Cerebellar cortex (tissue), 1 donor: Measurements from ENCODE around the gene FBXO7.
"Not testable (repeated sequence)": the region's sequence is repeated elsewhere in the genome, so short reads cannot be mapped to it uniquely, and the experiment has no call there.

Experiments used
- DNase-seq: peaks from one replicate; pipeline ENCODE4 v3.0.0-alpha.2; 2015; ENCODE audit warnings: low spot score

The FBXO7 gene

GRCh38 chr22:32474635-32475467 is at the start of gene FBXO7:
Gene FBXO7, plus strand, starts transcription at chr22:32474811. Its CDS starts 192 bp downstream, at chr22:32475003.
- peak; percentile 88 for DNase-seq

- DNase-seq: no peak
Observed at GRCh38 chr22:32426881-32427280, 47.7 kb upstream of the FBXO7 start.

- DNase-seq: no peak
Observed at GRCh38 chr22:32430352-32430751, 44.3 kb upstream of the FBXO7 start.

DNA sequence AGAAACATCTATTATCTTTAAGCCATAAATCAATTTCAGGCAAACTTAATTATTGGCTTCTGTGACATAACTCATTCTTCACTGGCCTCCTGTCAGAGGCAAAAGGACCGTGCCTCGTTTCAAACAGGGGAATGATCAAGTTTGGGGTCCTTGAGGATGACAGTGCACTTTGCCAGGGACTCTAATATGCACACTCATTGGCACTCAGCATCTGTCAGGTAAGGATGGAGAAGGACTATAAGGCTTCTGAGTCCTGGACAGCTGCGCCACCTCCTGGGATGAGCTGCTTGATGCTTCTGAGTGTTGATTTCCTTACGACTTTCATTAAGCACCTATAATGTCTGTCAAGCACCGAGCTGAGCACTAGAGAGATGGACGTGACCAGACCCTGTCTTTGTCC is 30.5 kb upstream of the FBXO7 start:
- peak; percentile 11 for DNase-seq

DNA sequence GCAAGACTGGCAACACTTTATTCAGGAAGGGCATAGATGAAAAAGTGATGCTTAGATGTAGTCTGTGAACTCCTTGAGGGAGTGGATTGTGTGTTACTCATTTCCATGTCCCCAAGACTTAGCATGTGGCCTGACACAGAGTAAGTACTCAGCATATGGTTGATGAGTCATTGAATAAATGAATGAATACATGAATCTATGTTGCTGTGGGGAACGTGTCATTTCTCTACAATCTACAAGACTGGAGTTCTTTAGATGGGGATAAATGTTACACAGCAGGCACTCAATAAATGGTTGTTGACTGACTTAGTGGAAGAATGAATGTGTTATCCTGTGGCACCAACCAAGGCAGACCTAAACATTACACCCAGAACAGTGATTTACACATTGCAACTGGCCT is 28.3 kb upstream of the FBXO7 start:
- DNase-seq: no peak

DNA sequence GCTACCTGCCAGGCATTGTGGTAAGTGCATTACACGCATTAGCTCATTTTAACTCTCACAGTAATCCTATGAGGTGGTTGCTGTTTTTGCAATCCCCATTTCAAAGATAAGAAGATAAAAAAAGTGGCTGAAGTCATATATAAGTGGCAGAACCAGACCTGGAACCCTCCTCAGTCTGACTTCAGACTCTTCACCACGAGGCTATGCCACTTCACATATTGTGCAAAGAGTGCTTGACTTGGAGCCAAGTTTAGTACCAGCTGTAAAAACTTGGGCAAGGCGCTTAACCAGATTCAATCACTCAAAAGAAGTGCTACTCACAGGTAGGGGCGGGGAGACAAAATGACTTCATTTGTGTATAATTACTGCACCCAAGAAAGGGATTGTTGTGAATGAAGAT is 25.6 kb upstream of the FBXO7 start:
- DNase-seq: no peak

- DNase-seq: no peak
Observed at GRCh38 chr22:32457031-32457430, 17.6 kb upstream of the FBXO7 start.

DNA sequence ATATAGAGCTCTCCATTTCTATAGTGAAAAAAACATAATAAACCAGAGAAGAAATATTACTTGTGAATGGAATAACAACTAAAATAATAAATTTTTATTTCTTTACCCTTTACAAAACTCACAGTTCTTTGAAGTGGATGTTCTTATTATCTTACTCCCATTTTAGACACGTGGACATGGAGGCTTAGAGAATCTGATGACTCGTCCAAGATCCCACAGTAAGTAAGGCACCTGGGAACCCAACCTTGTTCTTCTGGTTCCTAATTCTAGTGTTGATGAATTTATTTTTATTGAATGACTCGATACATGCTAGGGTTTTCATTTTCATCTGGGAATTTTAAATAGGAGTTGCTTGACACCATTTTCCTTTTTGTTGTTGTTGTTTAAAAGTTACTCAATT is 12.2 kb upstream of the FBXO7 start:
- no peak for DNase-seq

DNA sequence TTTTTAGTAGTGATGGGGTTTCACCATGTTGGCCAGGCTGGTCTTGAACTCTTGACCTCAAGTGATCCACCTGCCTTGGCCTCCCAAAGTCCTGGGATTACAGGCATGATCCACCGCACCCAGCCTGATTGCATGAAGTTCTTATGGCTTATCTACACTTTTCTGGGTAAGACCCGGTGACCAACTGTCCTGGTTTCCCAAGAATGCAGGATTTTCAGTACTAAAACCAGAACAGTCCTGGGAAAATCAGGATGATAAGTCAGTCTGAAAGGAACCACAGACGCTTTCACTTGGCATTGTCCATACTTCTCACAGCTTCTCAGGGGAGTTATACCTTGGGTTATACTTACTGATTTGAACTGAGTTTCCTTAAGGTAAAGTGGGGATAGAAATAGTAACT is 8.9 kb upstream of the FBXO7 start:
- no peak for DNase-seq

GRCh38 chr22:32466496-32466895 is 8.1 kb upstream of the FBXO7 start:
- no peak for DNase-seq

GRCh38 chr22:32469799-32470212 is 4.8 kb upstream of the FBXO7 start:
- no peak for DNase-seq

GRCh38 chr22:32473388-32473952 is 1.1 kb upstream of the FBXO7 start:
- peak; percentile 71 for DNase-seq

DNA sequence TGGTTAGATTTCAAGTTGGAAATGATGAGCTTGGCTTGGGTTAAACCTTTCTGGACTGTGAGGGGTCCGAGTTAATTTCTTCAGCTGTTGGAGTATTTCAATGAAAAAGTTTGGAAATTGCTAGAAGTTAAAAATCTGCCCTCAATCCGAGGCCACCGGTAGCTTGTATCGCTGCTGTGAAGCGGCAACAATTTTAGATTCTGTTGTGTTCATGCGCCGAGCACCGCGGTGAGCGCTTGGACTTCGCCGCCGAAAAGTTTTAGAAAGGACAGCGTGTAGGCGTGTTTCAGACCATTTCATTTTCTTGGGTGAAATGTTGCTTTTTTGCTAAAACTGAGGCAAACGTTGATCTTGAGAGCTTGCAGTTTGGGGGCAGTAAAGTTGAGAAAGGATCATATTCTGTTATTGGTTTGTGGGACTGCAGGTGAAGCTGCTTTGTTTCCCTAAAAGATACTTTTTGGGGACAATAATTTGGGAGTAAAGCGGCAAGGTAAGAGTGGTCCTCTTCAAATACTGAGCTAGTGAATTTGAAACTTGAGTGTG is 928 bp downstream of the FBXO7 start:
- DNase-seq: peak; percentile 54

GRCh38 chr22:32476281-32477195 is 1.9 kb downstream of the FBXO7 start:
- DNase-seq: no peak

GRCh38 chr22:32477596-32477995 is 3.0 kb downstream of the FBXO7 start:
- DNase-seq: no peak

GRCh38 chr22:32478552-32478951 is 3.9 kb downstream of the FBXO7 start:
- not testable (repeated sequence) for DNase-seq

- DNase-seq: no peak
Observed at GRCh38 chr22:32478994-32479393, 4.4 kb downstream of the FBXO7 start.

DNA sequence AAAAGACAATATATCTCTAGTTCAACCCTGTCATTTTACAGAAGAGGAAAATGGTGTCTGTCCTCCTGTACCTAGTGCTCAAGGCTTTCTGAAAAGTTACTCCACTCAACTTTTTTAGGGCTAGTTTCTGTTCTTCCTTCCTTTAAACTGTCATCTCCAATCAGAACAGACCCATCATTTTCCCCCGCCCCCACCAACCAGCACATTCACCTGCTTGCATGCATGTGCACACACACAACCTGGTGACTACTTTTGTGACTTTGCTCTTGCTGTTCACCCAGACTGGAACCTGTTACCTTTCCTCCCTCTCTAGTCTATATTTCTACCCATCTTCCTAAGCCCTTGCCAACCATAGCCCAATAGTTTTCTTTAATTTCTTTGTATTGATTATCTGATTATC is 5.6 kb downstream of the FBXO7 start:
- no peak for DNase-seq

DNA sequence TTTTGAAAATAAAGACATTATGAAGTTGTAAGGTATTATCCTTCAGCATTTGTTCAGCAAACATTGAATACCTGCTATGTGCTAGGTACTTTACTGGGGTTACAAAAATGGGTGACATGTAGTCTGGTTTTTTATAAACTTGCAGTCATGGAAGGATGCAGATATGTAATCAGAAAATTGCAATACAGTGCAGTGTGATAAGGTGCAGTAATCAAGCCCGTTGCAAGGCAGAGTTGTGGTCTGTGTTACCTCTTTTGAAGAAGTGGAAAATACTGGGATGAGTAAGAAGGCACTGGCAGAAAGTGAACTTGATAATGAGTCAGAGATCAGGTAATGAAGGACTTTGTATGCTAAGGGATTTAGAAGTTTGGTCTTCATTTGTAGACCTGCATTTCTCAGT is 8.1 kb downstream of the FBXO7 start:
- DNase-seq: no peak

DNA sequence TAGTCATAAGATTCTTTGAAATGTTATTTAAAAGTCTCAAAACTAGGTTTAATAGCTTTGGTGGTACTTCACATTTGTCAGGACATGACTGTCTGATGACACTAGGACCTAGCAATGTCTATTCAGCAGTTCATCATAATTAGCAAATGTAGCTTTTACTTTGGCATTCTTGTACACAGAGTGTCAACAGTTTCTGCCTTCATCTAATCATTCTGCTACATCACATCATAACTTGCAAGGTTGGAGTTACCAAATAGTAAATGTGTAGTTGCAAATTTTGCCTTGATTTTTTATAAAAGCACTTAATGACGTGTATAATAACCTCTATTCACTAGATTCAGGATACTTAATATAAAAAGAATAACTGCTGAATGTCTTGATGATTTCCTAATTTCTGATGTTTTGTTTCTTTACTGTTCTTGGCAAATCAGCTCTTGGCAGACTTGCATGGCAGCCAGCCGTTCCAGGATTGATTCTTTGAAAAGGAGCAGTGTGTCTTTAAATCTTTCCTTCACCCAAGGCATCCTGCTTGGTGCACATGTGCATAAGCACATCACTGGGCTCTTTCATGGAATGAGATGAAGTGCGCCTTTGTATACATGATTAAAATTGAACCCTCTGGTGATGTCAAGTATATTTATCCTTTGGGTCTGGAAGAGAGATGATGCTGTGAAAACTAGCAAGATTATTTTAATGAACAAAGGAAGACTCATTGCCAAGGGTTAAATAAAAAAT is 12.2 kb downstream of the FBXO7 start:
- no peak for DNase-seq

DNA sequence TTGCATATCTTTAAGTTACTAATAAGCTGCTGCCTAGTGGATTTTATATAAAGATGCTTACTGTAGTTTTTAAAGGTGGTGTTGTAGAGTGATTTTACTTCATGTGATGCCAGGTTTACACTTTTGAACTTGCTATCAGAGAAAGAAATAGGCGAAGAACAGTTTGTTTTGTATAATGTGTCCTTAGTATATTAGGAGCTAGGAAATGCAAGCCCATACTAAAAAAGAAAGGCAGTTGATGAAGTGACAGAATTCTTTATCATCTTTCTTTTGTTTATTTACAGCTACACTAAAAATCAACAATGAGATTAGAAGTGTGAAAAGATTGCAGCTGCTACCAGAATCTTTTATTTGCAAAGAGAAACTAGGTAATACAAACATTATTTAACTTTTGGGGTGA is 12.8 kb downstream of the FBXO7 start:
- DNase-seq: no peak

- no peak for DNase-seq
Observed at GRCh38 chr22:32489377-32489776, 14.8 kb downstream of the FBXO7 start.
